Measurements from ENCODE around the gene LPIN1.

LPIN1 gene, protein sequence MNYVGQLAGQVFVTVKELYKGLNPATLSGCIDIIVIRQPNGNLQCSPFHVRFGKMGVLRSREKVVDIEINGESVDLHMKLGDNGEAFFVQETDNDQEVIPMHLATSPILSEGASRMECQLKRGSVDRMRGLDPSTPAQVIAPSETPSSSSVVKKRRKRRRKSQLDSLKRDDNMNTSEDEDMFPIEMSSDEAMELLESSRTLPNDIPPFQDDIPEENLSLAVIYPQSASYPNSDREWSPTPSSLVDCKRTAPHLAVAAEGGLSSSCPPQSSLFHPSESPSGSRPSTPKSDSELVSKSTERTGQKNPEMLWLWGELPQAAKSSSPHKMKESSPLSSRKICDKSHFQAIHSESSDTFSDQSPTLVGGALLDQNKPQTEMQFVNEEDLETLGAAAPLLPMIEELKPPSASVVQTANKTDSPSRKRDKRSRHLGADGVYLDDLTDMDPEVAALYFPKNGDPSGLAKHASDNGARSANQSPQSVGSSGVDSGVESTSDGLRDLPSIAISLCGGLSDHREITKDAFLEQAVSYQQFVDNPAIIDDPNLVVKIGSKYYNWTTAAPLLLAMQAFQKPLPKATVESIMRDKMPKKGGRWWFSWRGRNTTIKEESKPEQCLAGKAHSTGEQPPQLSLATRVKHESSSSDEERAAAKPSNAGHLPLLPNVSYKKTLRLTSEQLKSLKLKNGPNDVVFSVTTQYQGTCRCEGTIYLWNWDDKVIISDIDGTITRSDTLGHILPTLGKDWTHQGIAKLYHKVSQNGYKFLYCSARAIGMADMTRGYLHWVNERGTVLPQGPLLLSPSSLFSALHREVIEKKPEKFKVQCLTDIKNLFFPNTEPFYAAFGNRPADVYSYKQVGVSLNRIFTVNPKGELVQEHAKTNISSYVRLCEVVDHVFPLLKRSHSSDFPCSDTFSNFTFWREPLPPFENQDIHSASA

DNA sequence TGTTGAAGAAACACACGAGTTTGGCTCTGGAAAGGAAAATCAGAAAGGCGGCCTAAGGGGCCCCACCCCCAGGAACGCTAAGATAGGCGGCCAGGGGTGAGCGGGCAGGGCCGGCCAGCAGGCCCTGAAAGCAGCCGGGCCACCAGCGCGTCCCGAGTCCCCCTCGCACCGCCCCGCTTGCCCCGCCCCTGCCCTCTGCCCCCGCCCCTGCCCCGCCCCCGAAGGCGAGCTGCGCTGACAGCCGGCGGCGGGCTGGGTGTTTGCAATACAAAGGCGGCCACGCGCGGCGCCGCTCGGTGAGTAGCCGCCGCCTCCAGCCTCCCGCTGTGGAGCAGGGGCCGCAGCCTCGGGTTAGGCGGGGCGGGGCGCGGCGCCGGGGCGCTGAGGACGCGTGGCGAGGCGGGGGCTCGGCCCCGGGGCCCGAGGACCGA, at the start of gene LPIN1:
Gene LPIN1 (plus strand): TSS at position 257 of the 431 bp plus-strand sequence. CDS start 18,910 bp downstream, outside the sequence.
- no peak for DNase-seq (ENCODE audit: low read depth, low spot score)

DNA sequence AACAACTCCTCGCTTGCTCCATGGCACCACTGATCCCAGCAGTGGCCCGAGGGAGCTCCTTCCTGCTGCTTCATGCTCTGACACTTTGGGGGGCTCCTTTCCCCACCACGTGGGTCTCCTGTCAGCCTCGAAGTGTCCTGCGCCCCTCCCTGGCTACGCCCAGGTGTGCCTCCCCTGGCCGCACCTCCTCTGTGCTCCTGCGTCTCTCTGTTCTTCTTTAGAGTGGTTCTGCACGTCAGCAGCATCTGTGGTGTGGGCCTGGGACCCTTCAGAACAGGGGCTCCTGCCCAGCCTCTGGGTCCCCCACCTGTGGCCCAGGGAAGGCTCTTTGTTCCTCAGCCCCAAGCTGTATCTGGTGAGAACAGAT, 49.7 kb upstream of the LPIN1 start:
- no peak for DNase-seq (ENCODE audit: low read depth, low spot score)

DNA sequence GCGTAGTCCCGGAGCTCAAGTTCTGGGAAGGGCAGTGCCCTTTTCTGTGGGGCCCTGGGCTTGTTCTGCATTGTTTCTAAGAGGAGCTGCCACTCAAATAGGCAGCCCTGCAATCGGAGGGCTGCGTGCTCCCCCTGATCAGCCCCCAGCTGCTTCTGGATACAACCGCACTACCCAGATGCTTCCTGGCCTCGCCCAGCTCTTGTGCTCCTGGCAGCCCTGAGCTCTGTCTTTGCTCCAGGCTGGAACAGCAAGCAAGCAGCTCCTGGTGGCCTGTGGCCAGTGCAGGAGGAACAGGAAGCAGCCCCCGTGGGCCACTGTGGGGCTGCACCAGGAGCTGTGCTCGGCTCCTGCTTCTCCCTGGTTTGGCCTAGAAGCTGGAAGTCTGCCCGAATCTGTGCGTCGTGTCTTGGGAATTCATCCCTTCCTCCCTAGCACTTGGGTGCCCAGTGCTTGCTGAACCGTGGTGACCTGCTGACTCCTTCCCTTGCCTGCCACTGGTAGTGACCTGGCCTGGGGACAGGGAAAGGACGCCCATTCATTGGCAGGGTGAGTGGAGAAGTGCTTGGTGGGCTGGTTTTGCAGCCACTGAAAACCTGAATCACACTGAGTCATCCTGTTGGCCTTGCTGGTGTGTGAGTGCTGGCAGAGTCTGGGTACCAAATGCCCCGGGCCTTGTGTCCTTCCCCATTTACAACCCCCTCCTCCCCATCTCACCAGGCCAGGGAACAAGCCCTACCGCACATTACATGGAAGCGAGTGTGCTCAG, 49.1 kb upstream of the LPIN1 start:
- DNase-seq (ENCODE audit: low read depth, low spot score): no peak

DNA sequence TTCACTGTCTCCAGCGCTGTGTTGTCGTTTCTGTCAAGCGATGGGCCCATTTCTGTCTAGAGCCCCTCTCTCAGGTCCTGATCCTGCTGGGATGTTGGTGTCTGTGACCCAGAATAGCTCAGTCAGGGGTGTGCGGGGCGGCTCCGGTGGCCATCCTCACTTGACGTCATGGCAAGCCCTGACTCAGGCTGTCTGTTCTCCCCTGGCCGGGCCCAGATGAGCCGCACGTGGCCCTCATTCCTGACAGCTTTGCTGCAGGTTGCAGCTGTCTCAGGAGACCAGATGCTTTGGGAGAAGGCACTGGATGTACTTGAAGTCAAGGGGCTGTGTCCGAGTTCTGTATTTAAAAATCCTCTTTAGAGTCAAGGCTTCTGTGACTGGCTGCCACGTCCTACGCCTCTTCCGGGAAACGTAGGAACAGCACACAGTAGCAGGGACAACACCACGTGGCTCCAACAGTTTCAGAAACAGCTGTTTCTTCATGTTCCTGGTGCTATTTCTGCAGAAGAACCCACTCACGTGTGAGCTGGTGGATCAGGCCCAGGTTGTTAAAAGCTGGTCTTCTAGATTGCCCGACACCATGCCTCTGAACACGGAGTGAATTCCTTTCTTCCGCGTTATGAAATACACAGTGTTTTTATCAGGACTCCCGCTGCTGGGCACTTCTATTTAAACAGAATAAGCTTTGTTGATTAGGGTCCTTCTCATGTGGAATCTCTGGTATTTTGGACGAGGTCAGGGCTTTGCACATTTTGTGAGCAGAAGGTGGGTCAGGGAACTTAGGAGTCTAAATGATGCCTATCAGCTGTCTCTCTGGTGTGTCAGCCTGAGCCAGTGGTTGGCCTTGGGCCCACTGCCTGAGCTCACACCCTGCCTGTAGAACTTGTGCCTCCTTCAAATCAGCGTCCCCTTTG, 48.2 kb upstream of the LPIN1 start:
- no peak for DNase-seq (ENCODE audit: low read depth, low spot score)

DNA sequence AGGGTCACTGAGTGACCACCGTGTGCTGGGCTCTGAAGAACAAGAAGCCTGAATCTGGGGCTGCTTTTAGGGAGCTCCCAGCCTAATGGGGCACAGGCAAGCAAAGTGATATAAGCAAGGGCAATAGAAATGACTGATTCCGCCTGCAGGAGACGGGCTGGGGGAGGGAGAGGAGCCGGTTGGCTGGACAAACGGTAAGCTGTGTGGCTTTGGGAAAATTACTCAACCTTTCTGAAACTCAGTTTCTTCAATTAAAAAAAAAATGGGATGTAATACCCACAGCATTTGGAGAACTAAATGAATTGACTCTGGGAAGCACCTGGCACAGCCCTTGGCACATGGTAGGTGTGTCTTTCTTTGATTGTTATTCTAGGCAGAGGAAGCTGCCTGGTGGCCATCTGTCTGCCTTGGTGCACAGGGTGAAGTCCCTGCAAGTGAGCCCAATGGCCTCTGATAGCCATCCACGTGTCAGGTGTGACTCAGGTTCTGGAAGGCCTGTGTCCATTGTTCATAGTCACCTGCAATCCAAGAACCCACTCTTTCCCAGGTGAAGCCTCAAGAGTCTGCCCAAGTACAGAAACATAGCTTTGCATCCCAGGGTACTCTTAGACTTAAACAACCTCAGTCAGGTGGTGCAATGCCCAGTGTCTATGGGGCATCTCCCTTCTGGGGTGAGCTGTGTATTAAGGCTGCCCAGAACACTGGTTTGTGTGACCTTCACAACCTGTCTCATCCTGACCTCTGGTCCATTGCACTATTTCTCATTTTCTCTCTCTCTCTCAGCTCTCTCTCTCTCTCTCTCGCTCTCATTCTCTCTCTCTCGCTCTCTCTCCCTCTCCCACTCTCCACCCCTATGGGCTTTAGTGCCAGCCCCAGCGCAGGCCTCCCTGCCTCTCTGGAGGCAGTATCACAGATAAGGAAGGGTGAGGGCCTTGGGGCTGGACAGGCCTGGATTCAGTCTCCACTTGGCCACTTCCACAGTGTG, 46.5 kb upstream of the LPIN1 start:
- no peak for DNase-seq (ENCODE audit: low read depth, low spot score)

DNA sequence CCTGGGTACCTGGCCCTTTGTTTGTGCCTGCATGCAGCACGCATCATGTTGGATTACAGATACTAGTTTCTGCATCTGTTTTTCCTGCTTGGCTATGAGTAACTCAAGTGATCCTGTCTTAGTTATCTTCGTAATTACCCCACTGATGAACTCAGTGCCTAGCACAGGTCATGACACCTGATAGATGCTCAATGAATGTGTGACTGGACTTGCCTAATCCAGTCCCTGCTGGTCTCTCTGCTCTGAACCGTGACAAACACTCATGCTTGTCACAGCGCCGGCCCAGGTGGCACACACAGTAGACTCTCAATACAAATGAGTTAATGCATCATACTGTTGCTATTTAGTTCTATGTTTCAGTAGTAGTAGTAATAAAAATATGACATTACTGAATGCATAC, 45.2 kb upstream of the LPIN1 start:
- DNase-seq (ENCODE audit: low read depth, low spot score): no peak

DNA sequence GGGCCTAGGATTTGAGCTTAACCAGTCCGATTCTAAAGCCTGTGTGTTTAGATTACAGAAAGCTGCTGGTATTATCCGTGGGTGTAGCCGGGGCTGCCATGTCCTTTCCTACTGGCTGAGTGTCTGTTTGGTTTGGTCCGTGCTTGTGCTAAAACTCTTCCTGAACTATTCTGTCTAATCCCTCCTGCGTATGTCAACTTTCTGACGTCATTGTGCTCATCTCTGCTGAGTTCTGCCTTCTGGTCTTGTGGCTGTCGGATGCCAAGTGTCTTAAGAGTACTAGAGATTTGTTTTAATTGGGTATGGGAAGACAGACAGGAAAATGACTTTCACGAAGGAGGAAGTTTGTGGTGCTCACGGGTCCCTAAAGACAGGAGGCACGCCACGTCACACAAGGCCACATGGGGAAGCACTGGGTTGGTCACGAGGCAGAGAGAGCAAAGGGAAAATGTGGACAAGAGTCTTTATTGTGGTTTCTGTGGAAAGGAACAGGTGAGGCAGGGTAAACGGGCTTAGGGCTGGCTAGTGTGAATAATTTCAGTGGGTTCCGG, 44.6 kb upstream of the LPIN1 start:
- no peak for DNase-seq (ENCODE audit: low read depth, low spot score)

DNA sequence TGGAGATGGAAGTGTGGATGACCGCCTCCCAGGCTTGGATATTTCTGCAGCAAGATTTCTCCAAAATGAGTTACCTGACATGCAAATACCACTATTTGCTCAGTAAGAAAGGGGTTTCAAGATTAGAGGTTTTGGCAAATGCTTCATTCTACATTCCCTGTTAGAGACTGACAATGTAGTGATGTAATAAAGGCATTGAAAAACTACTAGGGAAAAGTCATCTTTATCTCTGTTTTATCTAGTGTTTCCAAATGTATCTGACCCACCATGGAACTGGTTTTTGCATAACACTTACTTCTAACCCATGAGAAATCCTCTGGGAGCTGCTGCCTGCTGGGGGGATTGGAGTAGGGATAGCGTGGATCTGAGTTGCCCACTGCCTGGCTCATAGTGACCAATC, 43.5 kb upstream of the LPIN1 start:
- no peak for DNase-seq (ENCODE audit: low read depth, low spot score)

DNA sequence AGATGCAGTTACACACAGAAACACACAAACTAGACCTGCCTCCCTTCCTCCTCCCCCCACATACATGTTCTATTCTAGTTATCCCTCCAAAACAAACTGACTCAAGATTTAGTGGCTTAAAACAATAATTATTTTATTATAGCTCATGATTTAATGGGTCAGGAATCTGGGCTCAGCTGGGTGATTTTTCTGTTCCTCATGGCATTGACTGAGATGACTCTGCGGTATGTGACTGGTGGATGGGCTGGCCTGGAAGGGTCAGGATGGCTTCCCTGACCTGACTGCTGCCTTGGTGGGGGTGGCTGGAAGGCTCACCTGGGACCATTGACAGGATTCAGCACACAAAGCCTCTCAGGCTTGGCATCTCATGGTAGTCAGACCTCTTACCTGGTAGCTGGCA, 42.7 kb upstream of the LPIN1 start:
- DNase-seq (ENCODE audit: low read depth, low spot score): no peak

DNA sequence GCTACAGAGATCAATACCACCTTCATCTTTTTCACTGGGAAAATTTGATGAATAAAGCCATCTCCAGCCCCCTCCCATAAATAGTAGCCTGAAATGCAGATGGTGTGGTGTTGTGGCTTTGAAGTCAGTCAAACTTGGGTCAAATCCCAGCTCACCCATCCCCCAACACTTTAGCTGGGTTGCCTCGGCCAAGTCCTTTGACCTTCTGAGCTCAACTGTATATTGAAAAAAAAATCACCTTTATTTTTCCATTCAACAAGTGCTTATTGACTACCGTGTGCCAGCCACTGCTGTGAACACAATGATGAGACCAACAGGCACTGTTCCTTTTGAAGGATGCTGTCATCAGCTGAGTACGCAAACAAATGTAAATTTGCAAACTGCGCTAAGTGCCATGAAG, 41.4 kb upstream of the LPIN1 start:
- DNase-seq (ENCODE audit: low read depth, low spot score): no peak

DNA sequence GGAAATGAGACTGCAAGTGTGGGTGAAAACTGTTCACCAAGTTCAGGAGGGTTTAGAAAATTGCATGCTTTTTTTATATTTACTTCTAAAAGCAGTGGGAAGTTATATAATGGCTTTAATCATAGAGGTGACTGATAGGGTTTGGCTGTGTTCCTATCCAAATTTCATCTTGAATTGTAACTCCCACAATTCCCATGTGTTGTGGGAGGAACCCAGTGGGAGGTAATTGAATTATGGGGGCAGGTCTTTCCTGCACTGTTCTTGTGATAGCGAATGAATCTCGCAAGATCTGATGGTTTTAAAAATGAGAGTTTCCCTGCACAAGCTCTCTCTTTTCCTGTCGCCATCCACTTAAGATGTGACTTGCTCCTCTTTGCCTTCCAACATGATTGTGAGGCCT, 40.7 kb upstream of the LPIN1 start:
- no peak for DNase-seq (ENCODE audit: low read depth, low spot score)

DNA sequence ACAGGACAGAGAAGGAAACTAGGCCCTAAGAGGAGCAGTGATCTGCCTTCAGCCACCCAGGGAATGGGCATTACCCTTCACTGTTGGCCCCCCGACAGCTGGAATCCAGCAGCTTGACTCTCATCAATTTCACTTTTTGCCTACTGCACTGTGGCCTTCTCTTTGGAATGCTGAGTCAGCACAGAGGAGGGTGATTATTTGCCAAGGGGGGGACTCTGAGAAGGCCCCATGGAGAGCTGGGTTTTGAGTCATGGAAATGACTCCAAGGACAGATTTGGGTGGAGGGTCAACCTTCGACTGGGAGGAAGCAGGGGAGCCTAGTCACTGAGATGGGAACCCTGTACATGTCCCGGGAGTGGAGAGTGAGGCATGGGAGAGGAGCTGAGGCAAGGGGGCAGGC, 38.3 kb upstream of the LPIN1 start:
- DNase-seq (ENCODE audit: low read depth, low spot score): no peak

DNA sequence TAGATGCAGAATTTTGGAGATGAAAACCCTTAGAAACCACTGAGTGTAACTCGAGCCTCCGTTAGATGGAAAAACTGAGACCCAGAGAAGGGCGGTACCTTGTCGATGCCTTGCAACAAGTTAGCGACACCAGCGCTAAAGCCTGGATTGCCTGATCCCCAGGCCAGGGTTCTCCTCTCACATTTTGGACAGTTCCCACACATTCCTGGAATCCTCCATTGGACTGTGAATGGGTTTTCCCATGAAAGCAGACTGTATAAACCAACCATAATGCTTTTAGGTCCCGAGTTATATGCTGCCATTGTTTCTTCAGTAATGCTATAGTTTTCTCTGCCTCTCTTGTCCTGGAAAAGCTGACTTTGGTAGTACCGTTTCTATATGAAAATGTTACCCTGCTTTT, 37.1 kb upstream of the LPIN1 start:
- no peak for DNase-seq (ENCODE audit: low read depth, low spot score)

DNA sequence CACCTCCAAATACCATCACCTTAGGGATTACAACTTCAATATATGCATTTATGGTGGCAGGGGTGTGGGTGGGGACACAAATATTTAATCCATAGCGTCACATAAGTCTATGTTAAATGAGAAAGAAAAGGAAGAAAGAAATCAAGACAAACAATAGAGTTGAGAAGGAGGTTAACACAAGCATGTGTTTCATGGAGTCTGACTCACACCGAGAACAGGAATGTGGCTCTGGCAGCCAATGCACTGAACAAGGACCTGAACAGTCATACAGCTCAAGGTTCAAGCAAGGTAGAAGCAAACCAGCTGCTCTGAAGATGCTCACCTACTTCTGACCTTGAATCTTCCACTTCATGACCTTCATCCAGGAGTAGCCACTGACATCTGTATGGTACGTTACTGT, 36.2 kb upstream of the LPIN1 start:
- DNase-seq (ENCODE audit: low read depth, low spot score): no peak

DNA sequence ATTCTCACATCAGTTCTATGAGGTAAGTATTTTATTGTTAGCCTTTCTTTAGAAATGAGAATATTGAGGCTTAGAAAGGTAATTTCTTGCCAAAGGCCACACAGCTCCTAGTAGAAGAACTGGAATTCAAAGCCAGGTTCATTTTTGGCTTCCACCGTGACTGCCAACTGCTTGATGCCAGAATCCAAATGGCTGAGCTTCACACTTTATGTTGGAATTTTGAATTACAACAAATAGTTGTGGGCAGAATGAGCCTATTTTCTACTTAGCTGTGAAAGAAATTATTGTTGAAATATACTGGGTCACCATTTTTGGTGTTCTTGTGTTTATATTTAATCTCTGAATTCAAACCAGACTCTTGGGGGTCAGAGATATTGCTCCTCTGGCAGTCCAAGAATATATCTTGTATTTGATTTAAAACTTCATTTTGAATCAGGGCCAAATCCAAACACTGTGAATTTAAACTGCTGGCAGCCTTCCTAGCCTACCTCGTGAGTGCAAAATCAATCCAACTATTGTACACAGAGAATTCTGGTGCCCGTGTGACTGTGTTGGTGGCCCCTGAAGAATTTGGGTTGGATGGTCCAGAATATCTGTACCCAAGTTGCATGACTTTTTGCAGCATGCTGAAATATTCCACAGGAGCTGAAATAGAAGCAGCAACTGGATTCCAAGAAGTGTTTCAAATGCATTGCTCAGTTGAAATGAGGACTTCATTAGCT, 35.6 kb upstream of the LPIN1 start:
- DNase-seq (ENCODE audit: low read depth, low spot score): no peak

DNA sequence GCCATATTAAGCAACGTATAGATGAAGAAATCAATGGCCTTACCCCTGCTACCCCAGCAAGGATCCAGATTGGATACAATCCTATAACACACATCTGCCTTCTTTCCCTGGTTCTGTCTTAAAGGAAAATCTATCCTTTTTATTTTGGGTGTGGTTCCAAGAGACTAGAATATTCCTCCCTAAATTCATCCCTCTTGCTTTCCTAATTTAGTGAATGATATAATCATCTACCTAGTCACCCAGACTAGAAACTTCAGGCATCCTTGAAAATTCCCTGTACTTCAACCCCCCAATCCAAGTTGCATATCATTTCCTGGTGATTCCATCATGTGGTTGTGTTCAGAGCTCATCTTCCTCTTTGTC, 35.1 kb upstream of the LPIN1 start:
- DNase-seq (ENCODE audit: low read depth, low spot score): no peak

DNA sequence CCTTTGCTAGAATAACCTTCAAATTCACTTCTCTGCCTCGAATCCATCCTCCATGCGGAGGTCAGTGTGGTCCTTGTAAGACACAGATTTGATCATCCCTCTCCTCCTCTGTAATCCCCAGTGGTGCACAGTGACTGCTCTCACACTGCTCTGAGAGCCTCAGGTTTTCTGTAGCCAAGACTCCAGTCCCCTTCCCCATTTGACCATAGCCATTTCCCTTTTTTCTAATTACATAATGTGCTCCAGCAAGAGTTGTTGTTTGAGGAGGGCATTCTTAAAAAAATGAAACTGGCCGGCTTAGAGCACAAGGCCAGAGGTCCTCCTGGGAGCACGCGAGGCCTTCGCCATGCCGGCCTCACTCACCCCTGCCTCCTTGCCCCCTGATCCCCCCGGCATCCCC, 34.7 kb upstream of the LPIN1 start:
- DNase-seq (ENCODE audit: low read depth, low spot score): no peak

DNA sequence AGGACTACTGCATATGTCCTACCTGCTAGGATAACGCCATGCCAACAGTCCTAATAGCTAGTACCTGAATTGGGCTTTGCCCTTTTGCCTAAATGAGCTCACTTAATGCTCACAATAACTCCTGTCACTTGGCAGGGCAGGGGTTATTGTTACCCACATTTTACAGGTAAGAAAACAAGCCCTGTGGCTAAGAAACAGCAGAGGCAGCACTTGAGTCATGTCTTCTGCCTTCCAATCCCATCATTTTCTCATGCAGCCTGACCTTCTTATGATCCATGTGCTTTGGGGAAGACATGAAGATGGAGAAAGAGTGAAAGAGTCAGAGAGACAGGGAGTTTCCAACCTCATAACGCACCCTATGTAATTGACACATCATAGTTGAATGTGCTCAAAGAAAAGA, 33.6 kb upstream of the LPIN1 start:
- no peak for DNase-seq (ENCODE audit: low read depth, low spot score)

DNA sequence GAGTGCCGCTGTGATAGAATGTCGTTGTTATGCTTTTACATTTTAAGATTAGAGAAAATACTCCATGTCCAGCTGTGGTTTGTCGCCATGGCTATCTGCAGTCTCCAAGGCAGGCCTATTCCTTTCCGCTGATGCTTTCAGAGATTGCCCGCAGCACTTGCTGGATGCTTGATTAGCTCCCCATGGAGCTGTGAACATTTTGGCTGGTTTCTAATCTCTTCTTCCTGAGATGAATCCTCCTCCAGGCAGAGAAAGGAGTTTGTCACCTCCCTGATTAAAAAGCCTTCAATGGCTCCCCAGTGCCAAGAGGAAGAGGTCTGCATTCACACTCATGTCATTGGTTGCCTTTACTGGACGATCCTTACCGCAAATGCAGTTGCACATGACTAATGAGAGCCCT, 32.6 kb upstream of the LPIN1 start:
- no peak for DNase-seq (ENCODE audit: low read depth, low spot score)
